Adipocyte (in vitro differentiated cells): ENCODE measurements around the gene GMFB.

Experiments used
- DNase-seq: peaks from one replicate; pipeline ENCODE4 v3.0.0-alpha.2; 2015; ENCODE audit warnings: low read depth
- H3K27me3 ChIP-seq: replicated peaks from 2 replicates; pipeline ENCODE4 v1.7.0; 2013; ENCODE audit warnings: mild to moderate bottlenecking, low read length, moderate library complexity; ENCODE audit not compliant: control insufficient read depth, insufficient read depth
- H3K36me3 ChIP-seq: 2 replicates; pipeline ENCODE4 v1.7.0; 2013; ENCODE audit warnings: low read length, mild to moderate bottlenecking, moderate library complexity; ENCODE audit not compliant: control insufficient read depth, insufficient read depth, severe bottlenecking
- H3K4me1 ChIP-seq: 2 replicates; pipeline ENCODE4 v1.7.0; 2013; ENCODE audit warnings: mild to moderate bottlenecking, low read length, moderate library complexity; ENCODE audit not compliant: control insufficient read depth, insufficient read depth
- H3K4me3 ChIP-seq: 2 replicates; pipeline ENCODE4 v1.7.0; 2013; ENCODE audit warnings: mild to moderate bottlenecking, low read length, moderate library complexity
- H3K9ac ChIP-seq: 2 replicates; pipeline ENCODE4 v1.7.0; 2013; ENCODE audit warnings: mild to moderate bottlenecking, low read length, moderate library complexity
- H3K9me3 ChIP-seq: 2 replicates; pipeline ENCODE4 v1.7.0; 2013; ENCODE audit warnings: mild to moderate bottlenecking, low read length, moderate library complexity; ENCODE audit not compliant: control insufficient read depth

GMFB gene

DNA sequence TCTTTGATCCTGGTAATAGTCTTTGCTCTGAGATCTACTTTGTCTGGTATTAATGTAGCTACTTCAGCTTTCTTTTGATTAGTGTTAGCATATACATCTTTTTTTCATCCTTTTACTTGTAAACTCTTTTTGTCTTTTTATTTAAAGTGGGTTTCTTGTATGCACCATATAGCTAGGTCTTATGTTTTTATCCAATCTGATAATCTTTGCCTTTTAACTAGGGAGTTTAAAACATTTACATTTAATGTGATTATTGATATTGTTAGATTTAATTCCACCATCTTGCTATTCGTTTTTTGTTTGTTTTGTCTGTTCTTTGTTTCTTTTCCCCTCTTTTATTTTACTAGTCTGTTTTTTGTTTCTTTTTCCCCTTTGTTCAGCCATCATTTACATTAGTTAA, 26.9 kb upstream of the GMFB start:
- peaks cover 15% of the 10 kb centered on the region for H3K9me3 ChIP-seq
- H3K4me1 ChIP-seq = peaks cover 5% of the 10 kb centered on the region
- H3K4me3 ChIP-seq = no peak overlapping the region
- DNase-seq = no peak
- H3K27me3 ChIP-seq = no peaks in the 10 kb centered on the region
- peaks cover 11% of the 10 kb centered on the region for H3K36me3 ChIP-seq
- H3K9ac ChIP-seq = no peak overlapping the region

GRCh38 chr14:54512393-54512792, 23.6 kb upstream of the GMFB start:
- no peak overlapping the region for H3K4me3 ChIP-seq
- DNase-seq = no peak
- peaks cover 15% of the 10 kb centered on the region for H3K9me3 ChIP-seq
- no peak overlapping the region for H3K9ac ChIP-seq
- H3K27me3 ChIP-seq = no peaks in the 10 kb centered on the region
- peaks cover 11% of the 10 kb centered on the region for H3K36me3 ChIP-seq
- peaks cover 14% of the 10 kb centered on the region for H3K4me1 ChIP-seq

DNA sequence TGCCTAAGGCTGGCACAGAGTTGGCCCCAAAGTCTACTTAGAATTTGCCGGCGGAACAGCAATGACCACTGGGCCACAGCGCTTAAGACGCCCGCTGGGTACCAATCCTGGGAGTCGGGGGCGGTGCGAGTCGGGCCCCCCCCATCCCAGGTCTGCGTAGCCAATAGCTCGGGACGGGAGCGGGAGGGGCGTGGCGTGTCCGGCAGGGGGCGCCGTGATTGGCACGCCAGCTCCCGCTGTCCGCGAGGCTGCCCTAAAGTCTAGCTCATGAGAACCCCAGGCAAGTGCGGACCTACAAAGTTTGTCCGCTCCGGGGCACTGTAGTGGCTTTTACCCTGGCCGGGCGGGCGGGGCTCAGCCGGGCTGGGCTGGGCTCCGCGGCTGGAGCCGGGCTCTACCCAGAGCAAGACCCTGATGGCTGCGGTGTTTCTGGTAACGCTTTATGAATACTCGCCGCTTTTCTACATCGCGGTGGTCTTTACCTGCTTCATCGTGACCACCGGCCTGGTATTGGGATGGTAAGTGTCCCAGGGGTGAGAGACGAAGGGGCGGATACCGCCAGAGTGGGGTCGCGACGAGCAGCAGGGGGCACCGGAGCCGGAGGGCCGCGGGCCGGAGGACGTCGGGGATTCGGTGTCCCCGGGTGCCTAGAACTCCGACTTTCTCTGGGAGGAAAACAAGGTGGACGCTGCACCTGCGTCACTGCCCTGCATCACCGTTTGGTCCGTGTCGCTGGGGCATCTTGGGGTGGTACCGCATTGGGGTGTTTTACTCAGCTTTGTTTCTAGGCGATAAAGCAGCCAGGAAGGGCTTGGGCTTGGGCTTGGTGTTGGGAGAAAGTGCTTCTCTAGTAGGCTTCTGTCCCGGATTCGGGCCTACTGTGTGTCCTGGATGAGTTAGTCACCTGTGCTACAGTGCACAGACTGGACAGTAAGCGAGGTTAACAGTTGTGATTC, 21.0 kb upstream of the GMFB start, which contains the start of gene CGRRF1:
Gene CGRRF1, plus strand, starts transcription at position 361 of the 956 bp plus-strand sequence. Its CDS starts 54 bp downstream, at position 415.
- DNase-seq = peak; percentile 99

DNA sequence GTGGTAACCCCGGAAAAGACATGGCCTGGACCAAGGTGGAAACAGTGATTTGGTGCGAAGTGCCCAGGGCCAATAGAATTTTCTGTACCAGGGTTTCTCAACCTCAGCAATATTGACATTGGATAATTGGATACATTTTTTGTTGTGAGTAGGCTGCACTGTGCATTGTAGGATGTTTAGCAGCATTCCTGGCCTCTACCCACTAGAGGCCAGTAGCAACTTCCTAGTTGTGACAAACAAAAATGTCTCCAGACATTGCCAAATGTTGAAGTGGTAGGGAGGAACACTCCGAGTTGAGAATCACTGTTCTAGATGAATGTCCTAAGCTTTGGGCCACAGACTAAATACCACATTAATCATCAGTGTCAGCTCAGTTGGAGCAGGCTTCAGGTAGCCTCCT, 14.7 kb upstream of the GMFB start:
- peak; percentile 67 for DNase-seq
- Histone ChIP-seq H3K4me3 (no peak overlapping the region), H3K36me3 (no peaks in the 10 kb centered on the region), H3K4me1 (peaks cover 9% of the 10 kb centered on the region), H3K9me3 (no peaks in the 10 kb centered on the region), H3K9ac (peak overlapping the region; percentile 6), H3K27me3 (peaks cover 2% of the 10 kb centered on the region)

More for the DNA sequence above, 21.0 kb upstream of the GMFB start, which contains the start of gene CGRRF1:
- Histone ChIP-seq H3K27me3 (no peaks in the 10 kb centered on the region), H3K9ac (peak within 1 kb of the TSS; percentile 97), H3K4me1 (peaks cover 14% of the 10 kb centered on the region), H3K4me3 (peak within 1 kb of the TSS; percentile 100), H3K36me3 (no peaks in the 10 kb centered on the region), H3K9me3 (no peaks in the 10 kb centered on the region)

DNA sequence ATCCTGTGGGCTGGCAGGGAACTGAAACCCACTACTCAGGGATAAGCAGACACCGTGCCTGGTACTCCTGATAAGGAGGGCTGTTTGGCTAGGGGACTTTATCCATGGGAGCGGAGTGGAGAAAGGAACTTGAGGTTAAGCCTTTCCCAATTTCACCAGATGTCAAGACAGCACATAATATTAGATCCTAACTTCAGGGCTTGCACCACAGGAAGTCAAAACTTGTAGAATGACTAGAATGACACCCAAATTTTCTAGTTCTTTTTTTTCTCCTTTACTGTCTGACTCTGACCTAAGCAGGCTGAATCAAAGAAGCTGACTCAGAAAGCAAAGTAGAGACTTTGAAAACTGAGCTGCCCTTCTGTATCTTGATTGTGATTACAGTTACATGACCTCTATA, 13.8 kb upstream of the GMFB start:
- DNase-seq = peak; percentile 18

DNA sequence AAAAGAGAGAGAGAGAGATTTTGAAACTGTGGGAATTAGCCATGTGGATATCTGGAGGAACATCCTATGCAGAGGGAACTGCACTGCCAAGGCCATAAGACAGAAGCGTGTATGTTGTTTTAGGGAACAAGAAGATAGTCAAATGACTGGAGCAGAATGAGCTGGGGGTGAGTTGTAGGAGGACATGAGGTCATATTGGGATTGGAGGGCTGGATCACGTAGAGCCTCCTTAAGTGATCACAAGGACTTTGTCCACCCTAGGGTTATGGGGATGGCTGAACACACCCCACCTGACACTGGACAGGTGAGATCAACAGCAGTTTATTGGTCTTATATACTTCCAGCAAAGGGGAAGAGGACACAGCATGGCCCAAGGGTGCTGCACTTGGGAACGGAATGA, 12.7 kb upstream of the GMFB start:
- Histone ChIP-seq H3K4me3 (no peak overlapping the region), H3K9ac (no peak overlapping the region), H3K36me3 (no peaks in the 10 kb centered on the region), H3K4me1 (peaks cover 9% of the 10 kb centered on the region), H3K9me3 (no peaks in the 10 kb centered on the region), H3K27me3 (peaks cover 7% of the 10 kb centered on the region)
- DNase-seq = no peak

More for the DNA sequence above, 13.8 kb upstream of the GMFB start:
- no peak overlapping the region for H3K4me3 ChIP-seq
- no peaks in the 10 kb centered on the region for H3K9me3 ChIP-seq
- H3K36me3 ChIP-seq = no peaks in the 10 kb centered on the region
- H3K9ac ChIP-seq = no peak overlapping the region
- peaks cover 7% of the 10 kb centered on the region for H3K27me3 ChIP-seq
- peaks cover 9% of the 10 kb centered on the region for H3K4me1 ChIP-seq

DNA sequence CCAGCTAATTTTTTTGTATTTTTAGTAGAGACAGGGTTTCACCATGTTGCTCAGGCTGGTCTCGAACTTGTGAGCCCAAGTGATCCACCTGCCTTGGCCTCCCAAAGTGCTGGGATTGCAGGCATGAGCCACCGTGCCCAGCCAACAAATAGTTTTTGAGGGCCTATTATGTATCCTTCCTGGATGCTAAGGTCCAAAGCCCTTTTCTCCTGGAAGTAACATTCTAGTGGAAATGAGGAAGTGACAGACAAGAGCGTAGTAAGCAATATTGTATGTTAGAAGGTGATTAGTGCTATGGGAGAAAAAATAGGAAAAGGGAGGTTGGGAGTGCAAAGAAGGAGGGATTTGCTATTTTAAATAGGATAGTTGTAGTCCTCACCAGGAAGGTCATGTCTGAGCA, 12.0 kb upstream of the GMFB start:
- H3K27me3 ChIP-seq = peaks cover 7% of the 10 kb centered on the region
- no peaks in the 10 kb centered on the region for H3K36me3 ChIP-seq
- no peaks in the 10 kb centered on the region for H3K9me3 ChIP-seq
- peaks cover 9% of the 10 kb centered on the region for H3K4me1 ChIP-seq
- H3K4me3 ChIP-seq = no peak overlapping the region
- H3K9ac ChIP-seq = no peak overlapping the region
- DNase-seq = no peak

GRCh38 chr14:54498579-54498978, 9.8 kb upstream of the GMFB start:
- H3K9ac ChIP-seq = no peak overlapping the region
- H3K36me3 ChIP-seq = no peaks in the 10 kb centered on the region
- H3K27me3 ChIP-seq = peaks cover 7% of the 10 kb centered on the region
- H3K4me1 ChIP-seq = peaks cover 4% of the 10 kb centered on the region
- H3K4me3 ChIP-seq = no peak overlapping the region
- H3K9me3 ChIP-seq = no peaks in the 10 kb centered on the region
- no peak for DNase-seq

DNA sequence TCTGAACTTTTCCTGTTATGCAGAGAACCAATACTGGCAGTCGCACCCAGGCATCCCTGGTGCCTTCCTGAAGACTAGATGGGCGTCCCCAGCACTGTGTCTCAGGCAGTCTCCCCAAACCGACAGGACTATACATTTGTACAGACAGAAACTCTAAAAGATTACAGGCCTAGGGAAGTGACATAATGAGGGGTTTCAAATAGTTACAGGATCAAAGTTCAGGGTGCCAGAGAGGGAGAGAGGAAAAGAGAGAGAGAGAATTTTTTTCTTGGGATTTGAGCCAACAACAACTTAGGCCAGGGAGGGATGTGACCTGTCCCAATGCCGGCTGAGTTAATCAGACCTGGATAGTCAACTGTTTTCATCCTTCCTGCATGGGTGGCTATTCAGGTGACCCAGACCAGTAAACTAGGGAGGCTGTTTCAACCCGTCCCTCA, 9.3 kb upstream of the GMFB start:
- H3K9ac ChIP-seq = no peak overlapping the region
- peaks cover 7% of the 10 kb centered on the region for H3K27me3 ChIP-seq
- no peak for DNase-seq
- no peaks in the 10 kb centered on the region for H3K9me3 ChIP-seq
- no peaks in the 10 kb centered on the region for H3K36me3 ChIP-seq
- H3K4me1 ChIP-seq = peaks cover under 1% of the 10 kb centered on the region
- no peak overlapping the region for H3K4me3 ChIP-seq

DNA sequence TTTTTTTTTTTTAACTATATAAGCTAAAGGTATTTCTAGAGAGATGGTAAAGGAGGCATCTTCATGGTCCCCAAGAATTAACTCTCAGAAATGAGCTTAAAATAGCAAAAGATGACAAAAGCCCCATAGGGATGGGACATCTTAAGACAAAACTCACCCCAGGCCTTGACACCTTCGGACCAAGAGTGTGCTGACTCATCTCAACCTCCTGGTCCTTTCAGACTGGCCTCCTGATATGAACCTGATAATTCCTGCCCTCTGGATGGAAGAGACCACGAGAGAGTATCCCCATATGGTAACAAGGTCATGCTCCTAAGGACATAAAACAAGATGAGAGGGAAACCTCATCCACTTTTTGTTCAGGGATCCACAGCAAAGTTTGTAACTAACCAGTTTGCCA, 8.4 kb upstream of the GMFB start:
- no peak overlapping the region for H3K4me3 ChIP-seq
- no peaks in the 10 kb centered on the region for H3K4me1 ChIP-seq
- H3K9me3 ChIP-seq = no peaks in the 10 kb centered on the region
- no peak for DNase-seq
- H3K9ac ChIP-seq = no peak overlapping the region
- H3K27me3 ChIP-seq = peaks cover 7% of the 10 kb centered on the region
- no peaks in the 10 kb centered on the region for H3K36me3 ChIP-seq

DNA sequence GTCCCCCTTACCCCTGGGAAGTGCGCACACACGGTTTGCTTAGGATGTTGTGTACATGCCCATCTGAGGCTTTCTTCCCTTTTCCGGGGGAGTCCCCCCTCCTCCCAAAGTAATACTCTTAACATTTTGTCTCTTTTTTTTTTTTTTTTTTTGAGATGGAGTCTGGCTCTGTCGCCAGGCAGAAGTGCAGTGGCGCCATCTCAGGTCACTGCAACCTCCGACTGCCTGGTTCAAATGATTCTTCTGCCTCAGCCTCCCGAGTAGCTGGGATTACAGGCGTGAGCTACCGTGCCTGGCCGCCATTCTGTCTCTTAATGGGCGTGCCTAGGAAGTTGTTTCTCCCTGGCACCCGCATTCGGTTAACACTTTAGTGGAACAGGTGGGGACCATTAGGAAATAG, 4.5 kb upstream of the GMFB start:
- H3K36me3 ChIP-seq = no peaks in the 10 kb centered on the region
- no peaks in the 10 kb centered on the region for H3K9me3 ChIP-seq
- DNase-seq = no peak
- peaks cover 6% of the 10 kb centered on the region for H3K4me1 ChIP-seq
- H3K4me3 ChIP-seq = no peak overlapping the region
- H3K27me3 ChIP-seq = peaks cover 3% of the 10 kb centered on the region
- H3K9ac ChIP-seq = no peak overlapping the region
